ENCODE results near the gene ZKSCAN3.

DNA sequence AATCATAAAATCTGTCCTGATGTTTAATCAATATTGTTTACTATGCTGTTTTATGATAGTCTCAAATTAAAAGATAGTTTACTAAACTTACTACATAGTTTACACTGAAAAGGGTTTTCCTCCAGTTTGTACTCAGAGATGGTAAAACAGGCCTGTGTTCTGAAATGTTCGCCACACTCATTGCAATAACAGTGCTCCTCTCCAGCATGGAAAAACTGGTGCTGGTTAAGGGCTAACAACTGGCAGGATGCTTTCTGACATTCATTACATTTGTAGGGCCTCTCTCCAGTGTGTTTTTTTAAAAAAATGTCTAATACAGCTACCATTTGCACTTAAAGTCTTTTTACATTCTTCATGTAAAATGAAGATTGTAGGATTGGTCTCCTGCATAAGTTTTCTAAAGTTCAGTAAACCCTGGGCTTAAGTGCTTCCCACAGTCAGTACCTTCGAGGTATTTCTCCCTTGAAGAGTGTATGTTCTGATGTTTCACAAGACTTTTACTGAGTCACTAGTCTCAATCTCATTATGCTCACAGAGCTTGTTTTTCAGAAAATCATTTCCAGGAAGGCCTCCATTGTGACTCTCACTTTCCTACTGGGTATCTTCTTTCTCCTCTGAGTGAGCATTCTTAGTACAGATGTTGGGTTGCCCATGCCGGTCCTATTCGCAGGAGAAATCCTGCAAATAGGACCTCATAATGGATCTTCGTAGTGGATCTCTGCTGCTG is 58.5 kb downstream of the ZKSCAN3 start:
- TF ChIP-seq CTCF (IDR thresholded peaks at IDR 0.05), result no peak
- TF ChIP-seq POLR2A (IDR thresholded peaks at IDR 0.05), result no peak

Measured in suprapubic skin (tissue), 3 donors.